Measurements from ENCODE around the gene KRTAP10-6.

KRTAP10-6 gene

DNA sequence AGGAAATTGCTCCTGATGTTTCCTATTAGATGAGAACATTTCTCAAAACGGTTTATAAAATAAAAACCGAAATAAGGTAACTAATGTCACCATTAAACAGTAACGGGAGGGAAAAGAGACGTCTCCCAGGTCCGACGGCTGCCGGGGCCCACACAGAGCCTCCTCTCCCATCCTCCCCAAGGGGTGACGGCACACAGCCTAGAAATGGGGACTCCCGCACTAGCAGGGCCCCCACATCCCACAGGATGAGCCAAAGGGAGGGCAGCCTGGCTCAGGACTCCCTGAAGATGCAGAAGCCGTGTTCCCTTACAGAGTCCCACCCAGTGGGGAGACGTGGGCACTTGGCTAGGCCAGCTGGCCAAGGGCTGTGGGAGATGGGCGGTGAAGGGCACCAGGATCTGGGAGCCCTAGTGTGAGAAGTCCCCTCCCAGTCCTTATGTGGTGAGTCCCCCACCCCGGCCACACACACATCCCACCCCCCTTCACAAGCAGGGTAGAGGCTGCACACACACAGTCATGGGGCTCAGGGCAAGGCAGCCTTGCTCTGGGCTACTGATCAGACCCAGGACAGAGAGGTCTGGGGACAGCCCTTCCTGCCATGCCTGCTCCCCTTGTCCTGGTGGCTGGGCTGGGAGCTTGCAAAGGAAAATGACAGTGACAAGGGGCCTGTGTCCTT lies 37.0 kb downstream of the KRTAP10-6 start:
- no peak for DNase-seq

DNA sequence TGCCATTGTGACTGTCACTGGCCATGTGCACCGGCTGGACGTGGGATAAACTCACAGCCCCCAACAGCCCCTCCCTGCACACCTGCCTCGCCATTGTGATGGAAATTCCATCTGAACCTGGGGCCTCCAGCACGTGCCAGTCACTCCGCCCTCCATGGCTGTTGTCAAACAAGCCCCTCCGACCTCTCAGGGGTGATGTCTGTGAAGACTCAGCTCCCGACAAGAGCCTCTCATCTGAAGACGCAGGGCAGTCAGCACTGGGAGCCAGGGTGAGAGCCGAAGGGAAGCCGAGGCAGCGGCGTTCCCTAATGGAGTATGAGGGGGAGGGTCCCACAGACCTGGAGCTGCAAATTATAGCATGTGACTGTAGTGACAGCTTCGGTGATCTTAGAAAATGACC lies 39.6 kb downstream of the KRTAP10-6 start:
- no peak for DNase-seq

DNA sequence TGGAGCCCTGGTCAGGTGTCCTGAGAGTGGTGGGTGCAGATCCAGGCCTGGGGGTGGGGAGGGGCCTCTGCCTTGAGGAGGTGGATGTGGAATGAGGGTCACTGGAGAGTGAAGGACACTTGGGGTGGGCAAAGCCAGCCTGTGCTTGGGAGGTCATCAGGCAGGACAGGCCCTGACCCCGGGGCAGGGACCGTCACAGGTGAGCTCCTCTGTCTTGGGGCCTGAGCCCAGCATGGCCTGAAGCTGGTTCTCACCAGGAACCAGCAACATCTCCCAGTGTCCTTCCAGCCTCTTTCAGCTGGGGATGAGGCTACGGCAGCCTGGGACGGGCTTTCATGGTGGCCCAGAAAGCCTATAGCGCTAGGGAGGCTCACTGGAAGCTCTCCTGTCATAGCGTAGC lies 40.2 kb downstream of the KRTAP10-6 start:
- DNase-seq: no peak

GRCh38 chr21:44551340-44551961 lies 40.9 kb downstream of the KRTAP10-6 start, which contains the start of gene KRTAP10-2:
Gene KRTAP10-2, minus strand, starts transcription at chr21:44551505. Its CDS starts 47 bp downstream, at chr21:44551458.
- peak; percentile 23 for DNase-seq

- peak; percentile 12 for DNase-seq
Measured at GRCh38 chr21:44550807-44551206, 41.5 kb downstream of the KRTAP10-6 start.

DNA sequence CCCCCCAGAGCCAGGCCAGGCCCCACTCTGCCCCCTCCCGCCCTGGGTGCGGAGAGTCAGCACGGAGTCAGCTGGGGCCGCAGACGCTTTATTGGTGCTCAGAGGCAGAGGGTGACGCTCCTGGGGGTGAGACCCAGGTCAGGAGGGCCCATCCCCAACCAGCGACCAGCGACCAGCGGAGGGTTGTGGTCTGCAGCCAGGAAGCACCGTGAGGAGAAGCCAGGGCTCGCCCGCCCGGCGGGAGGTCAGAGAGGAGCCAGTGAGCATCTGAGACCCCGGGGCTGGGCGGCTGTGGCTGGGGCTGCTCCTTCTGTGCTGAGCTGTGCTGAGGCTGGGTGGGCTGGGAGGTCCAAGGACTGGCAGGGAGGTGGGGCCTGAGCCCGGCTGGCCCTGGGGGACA lies 42.0 kb downstream of the KRTAP10-6 start:
- DNase-seq: peak; percentile 35

DNA sequence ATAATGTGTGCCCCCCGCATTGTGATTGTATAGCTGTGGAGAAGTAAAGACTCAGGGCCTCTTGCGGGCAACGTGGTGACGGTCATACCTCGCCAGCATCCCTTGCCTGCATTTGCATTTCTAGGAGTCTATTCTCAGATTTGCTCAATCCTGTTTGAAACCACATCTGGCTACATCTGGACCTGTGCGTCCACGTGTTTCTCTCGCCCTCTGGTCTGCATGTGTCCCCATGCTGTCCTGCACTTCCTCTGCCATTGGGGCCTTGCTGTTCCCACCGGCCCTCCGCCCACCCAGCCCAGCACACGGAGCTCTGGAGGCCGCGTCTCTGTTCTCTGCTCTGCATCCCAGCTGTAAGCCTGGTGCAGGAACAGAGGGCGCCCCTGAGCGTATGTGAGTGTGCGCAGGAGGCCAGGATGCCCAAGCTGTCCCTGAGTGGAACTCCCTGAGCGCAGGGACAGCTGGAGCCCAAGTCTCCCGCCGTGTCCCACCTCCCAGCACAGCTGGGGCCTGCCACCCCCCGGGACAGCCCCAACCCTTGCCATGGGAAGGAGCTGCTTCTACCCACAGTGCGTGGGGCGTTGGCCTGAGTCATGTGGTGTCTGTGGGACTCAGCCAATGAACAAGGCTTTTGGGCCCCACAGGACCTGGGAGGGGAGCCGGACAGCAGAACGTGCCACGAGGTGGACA lies 42.6 kb downstream of the KRTAP10-6 start:
- no peak for DNase-seq

DNA sequence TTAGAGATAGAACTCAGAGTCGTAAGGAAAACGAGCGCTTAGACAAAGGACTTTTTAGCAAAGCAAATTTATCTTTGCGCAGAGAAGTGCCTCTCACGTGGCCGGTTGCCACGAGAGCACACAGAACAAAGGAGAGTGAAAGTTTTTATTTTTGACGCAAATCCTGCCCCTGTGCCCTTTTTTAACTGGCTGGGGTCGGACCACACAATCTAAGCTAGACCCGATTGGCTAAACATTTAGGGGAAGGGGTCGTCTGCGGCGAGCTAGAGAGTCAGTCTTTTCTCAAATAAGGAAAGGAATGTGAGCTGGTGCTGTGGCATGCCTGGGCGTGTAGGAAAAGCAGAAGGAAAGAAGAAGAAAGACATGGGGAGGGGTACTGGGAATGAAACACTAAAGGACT lies 43.4 kb downstream of the KRTAP10-6 start:
- DNase-seq: no peak

- DNase-seq: no peak
Measured at GRCh38 chr21:44548381-44548780, 43.9 kb downstream of the KRTAP10-6 start.

DNA sequence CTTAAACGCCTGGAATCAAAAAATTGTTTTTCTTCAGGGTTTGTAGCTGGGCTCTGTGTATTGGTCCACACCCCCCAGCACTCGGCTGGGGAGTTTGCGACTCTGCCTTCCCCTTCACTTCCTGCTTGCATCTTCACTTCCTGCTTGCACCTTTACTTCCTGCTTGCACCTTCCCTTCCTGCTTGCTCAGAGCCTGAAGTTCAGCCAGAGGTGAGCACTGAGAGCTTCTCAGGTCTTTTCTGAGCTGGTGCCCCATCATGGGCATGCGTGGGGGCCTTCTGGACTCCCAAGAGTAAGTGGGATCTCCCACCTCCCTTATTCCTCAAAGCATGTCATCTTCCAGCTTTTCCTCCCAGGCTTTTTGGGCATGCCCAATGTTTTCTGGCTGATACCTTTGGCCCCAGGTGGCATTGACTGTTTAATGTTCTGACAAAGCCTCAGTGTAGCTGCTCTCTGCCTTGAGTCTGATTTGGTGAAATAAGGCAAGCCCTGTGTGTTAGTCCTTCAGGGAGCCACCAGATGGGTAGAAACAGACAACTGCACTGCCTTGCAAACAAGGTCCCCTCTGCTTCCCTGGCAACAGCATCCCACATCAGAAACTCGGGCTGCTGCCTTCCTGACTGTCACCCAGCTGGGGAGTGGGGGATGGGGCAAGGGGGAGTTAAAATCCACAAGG lies 44.5 kb downstream of the KRTAP10-6 start:
- DNase-seq: no peak

DNA sequence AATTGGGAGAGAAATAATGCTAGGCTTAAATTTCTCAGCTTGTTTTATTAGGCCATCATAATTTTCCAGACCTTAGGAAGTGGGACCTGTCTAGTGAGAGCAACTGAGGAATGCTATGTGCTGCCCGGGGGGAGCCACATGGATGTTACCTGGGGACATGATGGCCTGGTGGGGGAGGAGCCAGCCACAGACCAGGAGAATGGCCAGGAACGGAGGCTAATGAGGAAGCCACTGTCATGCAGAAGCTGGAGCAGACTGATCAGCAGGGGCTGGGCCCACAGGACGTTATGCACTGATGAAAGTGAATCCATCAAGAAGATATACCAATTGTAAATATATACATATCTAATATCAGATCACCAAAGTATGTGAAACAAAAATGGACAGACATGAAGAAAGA lies 47.7 kb downstream of the KRTAP10-6 start:
- DNase-seq: no peak

GRCh38 chr21:44542716-44543115 lies 49.6 kb downstream of the KRTAP10-6 start:
- DNase-seq: no peak

Data from right forelimb (tissue), 1 donor.